Measurements from ENCODE around the gene FHOD3.

DNA sequence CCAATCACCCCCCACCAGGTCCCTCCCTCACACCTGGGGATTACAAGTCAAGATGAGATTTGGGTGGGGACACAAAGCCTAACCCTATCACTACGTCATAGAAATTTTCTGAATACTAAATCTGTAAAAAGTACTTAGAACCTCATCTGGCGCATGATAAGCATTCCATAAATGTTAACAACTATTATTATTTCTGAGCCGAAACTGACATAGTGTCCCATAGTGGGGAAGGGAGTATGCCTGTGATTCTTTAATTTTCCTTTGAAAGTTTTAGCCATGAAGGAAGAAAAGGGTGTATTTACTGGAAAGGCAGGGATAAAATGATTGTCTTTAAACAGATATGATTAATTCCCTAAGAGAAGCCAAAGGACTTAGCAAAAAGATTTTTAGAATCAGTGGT, 71.4 kb downstream of the FHOD3 start:
- no peak for TF ChIP-seq POLR2A (IDR thresholded peaks at IDR 0.05)
- TF ChIP-seq, protein P1, sequence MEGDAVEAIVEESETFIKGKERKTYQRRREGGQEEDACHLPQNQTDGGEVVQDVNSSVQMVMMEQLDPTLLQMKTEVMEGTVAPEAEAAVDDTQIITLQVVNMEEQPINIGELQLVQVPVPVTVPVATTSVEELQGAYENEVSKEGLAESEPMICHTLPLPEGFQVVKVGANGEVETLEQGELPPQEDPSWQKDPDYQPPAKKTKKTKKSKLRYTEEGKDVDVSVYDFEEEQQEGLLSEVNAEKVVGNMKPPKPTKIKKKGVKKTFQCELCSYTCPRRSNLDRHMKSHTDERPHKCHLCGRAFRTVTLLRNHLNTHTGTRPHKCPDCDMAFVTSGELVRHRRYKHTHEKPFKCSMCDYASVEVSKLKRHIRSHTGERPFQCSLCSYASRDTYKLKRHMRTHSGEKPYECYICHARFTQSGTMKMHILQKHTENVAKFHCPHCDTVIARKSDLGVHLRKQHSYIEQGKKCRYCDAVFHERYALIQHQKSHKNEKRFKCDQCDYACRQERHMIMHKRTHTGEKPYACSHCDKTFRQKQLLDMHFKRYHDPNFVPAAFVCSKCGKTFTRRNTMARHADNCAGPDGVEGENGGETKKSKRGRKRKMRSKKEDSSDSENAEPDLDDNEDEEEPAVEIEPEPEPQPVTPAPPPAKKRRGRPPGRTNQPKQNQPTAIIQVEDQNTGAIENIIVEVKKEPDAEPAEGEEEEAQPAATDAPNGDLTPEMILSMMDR (IDR thresholded peaks at IDR 0.05 in 8 of 11, conservative IDR thresholded peaks at IDR 0.05 in 3 of 11), result no peak

Data from spleen (tissue), 7 donors.